Smooth muscle cell of the brain vasculature (primary cell): ENCODE data around the gene MRPL46.
"Not testable (repeated sequence)": the region's sequence is repeated elsewhere in the genome, so short reads cannot be mapped to it uniquely, and the experiment has no call there.

Experiments
- DNase-seq: peaks from one replicate; pipeline ENCODE4 v3.0.0-alpha.2; 2012; ENCODE audit warnings: low read depth, low spot score

MRPL46 gene

DNA sequence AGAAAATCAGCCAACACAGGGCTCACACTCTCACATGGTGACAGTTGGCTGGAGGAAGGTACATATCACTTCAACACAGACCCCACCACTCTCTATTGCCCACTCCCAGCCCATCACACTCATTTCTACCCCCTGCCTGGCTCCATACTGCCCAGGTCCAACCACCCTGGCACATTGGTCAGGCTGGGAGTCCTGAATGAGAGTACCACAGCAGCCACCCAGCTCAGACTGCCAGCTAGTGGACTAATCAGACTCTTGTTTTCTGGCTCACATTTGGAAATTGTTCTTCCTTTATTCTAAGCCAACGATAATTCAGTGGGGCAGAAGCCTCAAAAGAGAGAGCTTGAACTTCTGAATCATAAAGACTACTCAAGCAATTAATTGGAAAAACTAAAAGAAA, 20.0 kb downstream of the MRPL46 start:
- no peak for DNase-seq

DNA sequence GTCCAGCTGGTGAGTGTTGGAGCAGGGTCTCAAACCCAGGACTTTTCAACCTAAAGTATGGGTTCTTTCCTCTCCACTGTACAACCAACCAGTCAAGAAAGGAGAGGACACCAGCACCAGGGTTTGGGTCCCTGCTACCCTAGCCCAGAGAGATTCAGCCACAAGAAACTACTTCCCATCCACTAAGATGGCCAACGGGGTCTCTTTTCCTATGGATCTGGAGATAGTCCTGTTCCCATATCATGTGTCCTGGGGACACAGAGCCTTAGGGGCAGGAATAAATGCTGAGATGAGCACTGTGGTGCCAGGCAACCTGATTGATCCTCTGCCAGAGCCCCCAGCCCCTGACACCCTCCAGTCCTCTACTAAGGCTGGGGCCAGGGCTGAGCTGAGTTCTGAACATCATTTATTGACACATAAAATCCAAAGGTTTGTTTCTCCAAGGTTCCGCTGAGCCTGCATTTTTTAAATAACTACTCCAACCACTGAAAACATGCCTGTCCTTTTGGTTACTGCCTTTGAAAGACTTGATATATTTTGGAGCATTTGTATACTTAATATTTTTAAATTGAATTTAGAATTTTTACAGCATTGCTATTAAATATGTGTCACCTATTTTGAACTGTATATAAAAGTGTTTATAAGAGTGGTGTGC, 26.0 kb downstream of the MRPL46 start:
- DNase-seq: no peak

DNA sequence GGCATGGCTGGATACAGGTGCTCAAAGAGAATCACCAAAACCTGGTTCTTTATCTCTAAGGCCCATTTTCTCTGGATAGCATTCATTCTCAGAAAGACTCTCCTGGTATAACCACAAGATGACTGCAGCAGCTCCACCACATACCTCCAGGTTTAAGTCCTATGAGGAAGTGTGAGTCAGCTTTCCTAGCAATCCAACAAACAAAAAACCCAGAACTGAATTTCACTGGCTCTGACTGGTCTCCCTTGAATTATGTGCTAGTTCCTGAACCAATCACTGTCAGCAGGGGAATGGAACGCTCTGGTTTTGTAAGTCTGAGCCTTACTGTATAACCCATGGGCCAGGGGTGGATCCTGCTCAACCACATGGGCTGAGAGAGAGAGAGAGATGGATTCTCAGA, 27.2 kb downstream of the MRPL46 start:
- no peak for DNase-seq

GRCh38 chr15:88438181-88438580, 29.0 kb downstream of the MRPL46 start:
- DNase-seq: no peak

GRCh38 chr15:88434106-88434505, 33.1 kb downstream of the MRPL46 start:
- DNase-seq: not testable (repeated sequence)

DNA sequence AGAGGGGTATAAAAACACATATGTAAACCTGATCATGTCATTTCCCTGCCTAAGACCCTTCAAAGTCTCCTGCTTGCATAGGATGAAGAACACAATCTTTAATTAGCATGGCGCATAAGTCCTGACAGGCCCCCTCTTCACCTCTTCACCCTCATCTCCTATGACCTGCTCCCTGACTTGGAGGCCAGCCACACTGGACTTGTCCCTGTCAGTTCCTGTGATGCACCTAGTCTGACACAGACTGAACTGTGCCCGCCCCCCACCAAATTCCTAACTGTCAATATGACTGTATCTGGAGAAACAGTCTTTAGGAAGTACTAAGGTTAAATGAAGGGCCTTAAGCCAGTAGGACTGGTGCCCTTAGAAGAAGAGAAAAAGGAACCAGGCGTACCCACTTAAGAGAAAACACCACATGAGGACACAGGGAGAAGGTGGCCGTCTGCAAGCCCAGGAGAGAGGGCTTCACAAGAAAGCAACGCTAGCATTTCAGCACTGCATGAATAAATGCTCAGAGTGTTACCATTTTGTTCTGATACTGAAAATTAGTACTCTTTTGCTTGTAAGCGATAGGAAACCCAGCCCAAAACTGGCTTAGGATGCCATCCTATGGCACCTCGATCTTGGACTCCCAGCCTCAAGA, 34.0 kb downstream of the MRPL46 start:
- DNase-seq: no peak

DNA sequence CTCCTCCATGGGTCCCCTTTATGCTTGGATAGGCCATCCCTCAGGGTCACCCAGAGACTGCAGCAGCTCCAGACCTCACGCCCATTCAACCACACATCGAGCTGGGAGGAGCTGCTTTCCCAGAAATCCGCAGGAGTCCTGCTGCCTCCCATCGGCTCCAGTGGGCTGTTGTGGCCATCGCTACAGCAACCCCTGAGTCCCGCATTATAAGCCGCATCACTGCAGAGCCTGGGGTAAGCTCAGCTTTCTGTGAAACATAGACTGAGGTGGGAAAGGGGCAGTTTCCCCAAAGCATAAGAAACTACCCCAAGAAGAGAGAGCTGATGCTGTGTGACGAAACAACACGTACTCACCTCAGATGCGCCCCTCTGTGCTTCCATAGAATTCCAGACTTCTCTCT, 35.7 kb downstream of the MRPL46 start:
- DNase-seq: no peak

DNA sequence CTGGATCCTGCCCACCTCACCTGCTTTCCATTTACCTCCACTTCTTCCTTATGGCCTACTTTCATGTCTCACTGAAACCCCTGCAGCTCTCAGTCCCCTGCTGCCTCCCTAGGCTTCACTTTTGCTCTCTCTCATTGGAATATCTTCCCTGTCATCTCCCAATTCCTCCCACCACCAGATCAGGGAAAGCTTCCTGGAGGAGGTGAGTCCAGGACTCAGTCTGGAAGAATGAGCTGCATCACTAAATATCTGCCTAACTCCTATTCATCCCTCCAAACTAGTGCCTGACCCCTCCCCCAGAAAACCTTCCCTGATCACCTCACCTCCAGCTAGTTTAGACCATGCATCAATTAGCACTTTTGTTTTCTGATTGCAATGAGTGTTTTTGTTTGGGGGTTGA, 37.1 kb downstream of the MRPL46 start:
- DNase-seq: no peak

- no peak for DNase-seq
These were observed 38.2 kb downstream of the MRPL46 start for GRCh38 chr15:88428805-88429605.

DNA sequence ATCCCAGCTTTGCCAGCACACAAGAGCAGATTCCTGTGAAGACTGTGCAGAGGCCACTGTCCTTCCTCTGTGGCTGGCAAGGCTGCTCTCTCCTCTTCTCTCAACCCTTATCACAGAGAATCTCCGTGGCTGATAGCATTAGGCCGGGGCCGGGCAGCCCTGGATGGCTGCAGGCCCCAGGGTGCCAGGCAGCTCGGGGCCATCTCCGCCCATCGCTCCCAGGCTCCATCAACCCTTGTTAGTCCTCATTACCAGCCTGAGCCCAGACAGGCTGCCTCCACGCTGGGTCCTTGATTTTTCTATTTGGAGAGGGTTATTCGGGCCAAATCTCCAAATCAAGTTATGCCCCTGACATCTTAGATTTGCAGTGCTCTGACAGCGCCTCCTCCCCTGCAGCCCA, 39.1 kb downstream of the MRPL46 start:
- no peak for DNase-seq

DNA sequence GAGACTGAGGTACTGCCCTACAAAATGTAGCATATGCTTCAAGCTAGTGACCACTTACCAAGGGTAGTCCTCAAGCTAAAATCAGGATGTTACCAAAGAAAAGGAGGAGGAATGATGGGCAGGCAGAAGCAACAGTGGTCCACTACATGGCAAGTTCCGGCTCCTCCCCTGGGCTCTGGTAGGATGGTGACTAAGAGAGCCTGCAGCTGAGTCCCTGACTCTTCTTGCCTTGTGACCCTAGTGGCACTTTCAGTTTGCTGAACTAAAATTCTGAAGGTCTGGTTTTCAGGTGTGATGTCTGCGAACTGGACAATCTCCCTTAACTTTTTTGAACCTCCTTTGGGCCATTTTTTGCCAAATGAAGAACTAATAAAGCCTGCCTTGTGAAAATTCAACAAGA, 40.9 kb downstream of the MRPL46 start:
- DNase-seq: no peak

DNA sequence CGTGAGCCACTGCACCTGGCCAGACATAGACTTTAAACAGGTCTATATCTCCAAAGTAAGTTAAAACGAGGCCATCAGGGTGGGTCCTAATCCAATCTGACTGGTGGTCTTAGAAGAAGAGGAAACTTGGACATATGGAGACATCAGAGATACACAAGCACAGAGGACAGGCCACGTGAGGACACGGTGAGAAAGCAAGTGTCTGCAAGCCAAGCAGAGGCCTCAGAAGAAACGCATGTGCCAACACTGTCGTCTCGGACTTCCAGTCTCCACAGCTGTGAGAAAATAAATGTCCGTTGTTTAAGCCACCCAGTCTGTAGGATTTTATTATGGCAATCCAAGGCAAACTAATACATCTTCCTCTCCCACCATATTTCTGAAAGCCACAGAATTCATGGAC, 43.9 kb downstream of the MRPL46 start:
- no peak for DNase-seq

- DNase-seq: no peak
These were observed 47.4 kb downstream of the MRPL46 start for GRCh38 chr15:88419830-88420229.
